ENCODE data around the gene CRMP1. TPM values are rescaled to one million over a fixed set of nuclear protein-coding genes. Genes with fewer than 3 reads are reported as not detected.

CRMP1 gene
- total RNA-seq, 1 experiment from 2014 or later = 134 TPM

DNA sequence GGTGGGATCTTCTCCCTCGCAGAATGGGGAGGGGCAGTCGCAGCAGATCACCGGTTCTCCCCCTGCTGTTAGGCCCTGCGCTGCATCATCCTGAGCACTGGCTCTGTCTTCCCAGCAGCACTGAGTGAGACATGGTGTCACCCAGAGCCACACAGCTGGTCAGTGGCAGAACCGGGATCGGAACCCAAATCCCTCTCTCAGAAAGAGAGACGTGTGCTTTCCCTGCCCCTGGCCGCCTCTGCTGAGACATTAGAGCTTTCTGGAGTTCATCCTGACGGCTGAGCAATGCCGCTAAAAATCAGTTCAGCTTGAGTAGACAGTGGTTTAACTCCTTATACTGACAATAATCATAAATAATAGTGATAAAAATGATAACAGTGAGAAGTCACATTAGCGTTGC is 93.9 kb downstream of the CRMP1 start:
- Mint-ChIP-seq H3K4me3 (no peak overlapping the region), H3K36me3 (peaks cover 28% of the 10 kb centered on the region), H3K9me3 (no peaks in the 10 kb centered on the region), H3K27me3 (ENCODE audit: low read depth) (no peaks in the 10 kb centered on the region), H3K27ac (no peak overlapping the region), H3K4me1 (no peaks in the 10 kb centered on the region)
- CTCF ChIA-PET = no interaction called here
- POLR2A ChIA-PET = no interaction called here
- ATAC-seq (no peak), DNase-seq (ENCODE audit: low spot score) (no peak)
- TF ChIP-seq ZNF232 (CRISPR knock-in tag; IDR thresholded peaks at IDR 0.05) = no peak
- TF ChIP-seq, protein P1, sequence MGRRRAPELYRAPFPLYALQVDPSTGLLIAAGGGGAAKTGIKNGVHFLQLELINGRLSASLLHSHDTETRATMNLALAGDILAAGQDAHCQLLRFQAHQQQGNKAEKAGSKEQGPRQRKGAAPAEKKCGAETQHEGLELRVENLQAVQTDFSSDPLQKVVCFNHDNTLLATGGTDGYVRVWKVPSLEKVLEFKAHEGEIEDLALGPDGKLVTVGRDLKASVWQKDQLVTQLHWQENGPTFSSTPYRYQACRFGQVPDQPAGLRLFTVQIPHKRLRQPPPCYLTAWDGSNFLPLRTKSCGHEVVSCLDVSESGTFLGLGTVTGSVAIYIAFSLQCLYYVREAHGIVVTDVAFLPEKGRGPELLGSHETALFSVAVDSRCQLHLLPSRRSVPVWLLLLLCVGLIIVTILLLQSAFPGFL (CRISPR knock-in tag; IDR thresholded peaks at IDR 0.05; ENCODE audit: borderline replicate concordance) = no peak
- TF ChIP-seq, protein P2, sequence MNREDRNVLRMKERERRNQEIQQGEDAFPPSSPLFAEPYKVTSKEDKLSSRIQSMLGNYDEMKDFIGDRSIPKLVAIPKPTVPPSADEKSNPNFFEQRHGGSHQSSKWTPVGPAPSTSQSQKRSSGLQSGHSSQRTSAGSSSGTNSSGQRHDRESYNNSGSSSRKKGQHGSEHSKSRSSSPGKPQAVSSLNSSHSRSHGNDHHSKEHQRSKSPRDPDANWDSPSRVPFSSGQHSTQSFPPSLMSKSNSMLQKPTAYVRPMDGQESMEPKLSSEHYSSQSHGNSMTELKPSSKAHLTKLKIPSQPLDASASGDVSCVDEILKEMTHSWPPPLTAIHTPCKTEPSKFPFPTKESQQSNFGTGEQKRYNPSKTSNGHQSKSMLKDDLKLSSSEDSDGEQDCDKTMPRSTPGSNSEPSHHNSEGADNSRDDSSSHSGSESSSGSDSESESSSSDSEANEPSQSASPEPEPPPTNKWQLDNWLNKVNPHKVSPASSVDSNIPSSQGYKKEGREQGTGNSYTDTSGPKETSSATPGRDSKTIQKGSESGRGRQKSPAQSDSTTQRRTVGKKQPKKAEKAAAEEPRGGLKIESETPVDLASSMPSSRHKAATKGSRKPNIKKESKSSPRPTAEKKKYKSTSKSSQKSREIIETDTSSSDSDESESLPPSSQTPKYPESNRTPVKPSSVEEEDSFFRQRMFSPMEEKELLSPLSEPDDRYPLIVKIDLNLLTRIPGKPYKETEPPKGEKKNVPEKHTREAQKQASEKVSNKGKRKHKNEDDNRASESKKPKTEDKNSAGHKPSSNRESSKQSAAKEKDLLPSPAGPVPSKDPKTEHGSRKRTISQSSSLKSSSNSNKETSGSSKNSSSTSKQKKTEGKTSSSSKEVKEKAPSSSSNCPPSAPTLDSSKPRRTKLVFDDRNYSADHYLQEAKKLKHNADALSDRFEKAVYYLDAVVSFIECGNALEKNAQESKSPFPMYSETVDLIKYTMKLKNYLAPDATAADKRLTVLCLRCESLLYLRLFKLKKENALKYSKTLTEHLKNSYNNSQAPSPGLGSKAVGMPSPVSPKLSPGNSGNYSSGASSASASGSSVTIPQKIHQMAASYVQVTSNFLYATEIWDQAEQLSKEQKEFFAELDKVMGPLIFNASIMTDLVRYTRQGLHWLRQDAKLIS (CRISPR knock-in tag; IDR thresholded peaks at IDR 0.05; ENCODE audit: borderline replicate concordance) = no peak
- no peak for TF ChIP-seq ZNF219 (CRISPR knock-in tag; IDR thresholded peaks at IDR 0.05; ENCODE audit: borderline replicate concordance)
- TF ChIP-seq GABPB1 (CRISPR knock-in tag; IDR thresholded peaks at IDR 0.05) = no peak
- TF ChIP-seq, protein P3, sequence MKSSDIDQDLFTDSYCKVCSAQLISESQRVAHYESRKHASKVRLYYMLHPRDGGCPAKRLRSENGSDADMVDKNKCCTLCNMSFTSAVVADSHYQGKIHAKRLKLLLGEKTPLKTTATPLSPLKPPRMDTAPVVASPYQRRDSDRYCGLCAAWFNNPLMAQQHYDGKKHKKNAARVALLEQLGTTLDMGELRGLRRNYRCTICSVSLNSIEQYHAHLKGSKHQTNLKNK (CRISPR knock-in tag; IDR thresholded peaks at IDR 0.05) = no peak
- TF ChIP-seq TCF7 (CRISPR knock-in tag; IDR thresholded peaks at IDR 0.05; ENCODE audit: low read depth) = no peak
- TF ChIP-seq ETV6 (CRISPR knock-in tag; IDR thresholded peaks at IDR 0.05) = no peak

DNA sequence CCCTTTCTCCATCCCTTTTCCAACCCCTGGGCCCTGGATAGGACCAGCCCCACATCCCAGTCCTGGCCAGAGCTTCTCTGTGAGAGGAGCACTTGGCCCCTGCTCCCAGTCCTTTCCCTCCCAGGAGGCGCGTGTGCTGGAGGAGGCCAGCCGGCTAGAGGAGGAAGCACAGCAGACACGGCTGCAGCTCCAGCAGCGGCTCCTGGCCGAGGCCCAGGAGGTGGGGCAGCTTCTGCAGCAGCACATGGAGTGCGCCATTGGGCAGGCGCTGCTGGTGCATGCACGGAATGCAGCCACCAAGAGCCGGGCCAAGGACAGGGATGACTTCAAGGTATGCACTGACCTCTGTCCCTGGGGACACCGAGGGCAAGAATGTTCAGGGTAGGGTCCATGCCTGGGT is 94.4 kb downstream of the CRMP1 start:
- Mint-ChIP-seq H3K27me3 (ENCODE audit: low read depth) (no peaks in the 10 kb centered on the region), H3K36me3 (peaks cover 26% of the 10 kb centered on the region), H3K4me1 (no peaks in the 10 kb centered on the region), H3K27ac (no peak overlapping the region), H3K4me3 (no peak overlapping the region), H3K9me3 (no peaks in the 10 kb centered on the region)
- ATAC-seq (no peak; the same call in 1 of the 2 replicates), DNase-seq (ENCODE audit: low spot score) (no peak)
- ChIA-PET CTCF (interaction anchor here (1.4 kb wide), 1 partner anchor 23 kb away, joined by 5 read pairs; no protein-coding TSS in a partner anchor), POLR2A (no interaction called here)
- TF ChIP-seq, protein P4, sequence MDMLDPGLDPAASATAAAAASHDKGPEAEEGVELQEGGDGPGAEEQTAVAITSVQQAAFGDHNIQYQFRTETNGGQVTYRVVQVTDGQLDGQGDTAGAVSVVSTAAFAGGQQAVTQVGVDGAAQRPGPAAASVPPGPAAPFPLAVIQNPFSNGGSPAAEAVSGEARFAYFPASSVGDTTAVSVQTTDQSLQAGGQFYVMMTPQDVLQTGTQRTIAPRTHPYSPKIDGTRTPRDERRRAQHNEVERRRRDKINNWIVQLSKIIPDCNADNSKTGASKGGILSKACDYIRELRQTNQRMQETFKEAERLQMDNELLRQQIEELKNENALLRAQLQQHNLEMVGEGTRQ (CRISPR knock-in tag; IDR thresholded peaks at IDR 0.05) = no peak
- no peak for TF ChIP-seq ZNF416 (CRISPR knock-in tag; IDR thresholded peaks at IDR 0.05)
- no peak for TF ChIP-seq ZBTB21 (CRISPR knock-in tag; IDR thresholded peaks at IDR 0.05; ENCODE audit: borderline replicate concordance)
- TF ChIP-seq, protein P5, sequence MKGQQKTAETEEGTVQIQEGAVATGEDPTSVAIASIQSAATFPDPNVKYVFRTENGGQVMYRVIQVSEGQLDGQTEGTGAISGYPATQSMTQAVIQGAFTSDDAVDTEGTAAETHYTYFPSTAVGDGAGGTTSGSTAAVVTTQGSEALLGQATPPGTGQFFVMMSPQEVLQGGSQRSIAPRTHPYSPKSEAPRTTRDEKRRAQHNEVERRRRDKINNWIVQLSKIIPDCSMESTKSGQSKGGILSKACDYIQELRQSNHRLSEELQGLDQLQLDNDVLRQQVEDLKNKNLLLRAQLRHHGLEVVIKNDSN (CRISPR knock-in tag; IDR thresholded peaks at IDR 0.05) = no peak
- TF ChIP-seq, protein P6, sequence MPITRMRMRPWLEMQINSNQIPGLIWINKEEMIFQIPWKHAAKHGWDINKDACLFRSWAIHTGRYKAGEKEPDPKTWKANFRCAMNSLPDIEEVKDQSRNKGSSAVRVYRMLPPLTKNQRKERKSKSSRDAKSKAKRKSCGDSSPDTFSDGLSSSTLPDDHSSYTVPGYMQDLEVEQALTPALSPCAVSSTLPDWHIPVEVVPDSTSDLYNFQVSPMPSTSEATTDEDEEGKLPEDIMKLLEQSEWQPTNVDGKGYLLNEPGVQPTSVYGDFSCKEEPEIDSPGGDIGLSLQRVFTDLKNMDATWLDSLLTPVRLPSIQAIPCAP (CRISPR knock-in tag; IDR thresholded peaks at IDR 0.05) = no peak
- TF ChIP-seq, protein P3 (CRISPR knock-in tag; IDR thresholded peaks at IDR 0.05) = no peak
- no peak for TF ChIP-seq JUN (CRISPR knock-in tag; IDR thresholded peaks at IDR 0.05)

All from WTC11 (cell line).